Progenitor cell of endocrine pancreas (in vitro differentiated cells): ENCODE data around the gene FGF22. TPM values are rescaled to one million over a fixed set of nuclear protein-coding genes. Genes with fewer than 3 reads are reported as not detected.
A peak's percentile ranks its signal among the peaks of the same experiment; 100 is the strongest.
"Not testable (repeated sequence)": the region's sequence is repeated elsewhere in the genome, so short reads cannot be mapped to it uniquely, and the experiment has no call there.

ENCODE experiments used
- DNase-seq: peaks from one replicate; pipeline ENCODE4 v3.0.0; 2021; ENCODE audit warnings: low spot score; ENCODE audit not compliant: unreplicated experiment
- H3K27ac Mint-ChIP-seq: 2 replicates; pipeline ENCODE4 v1.8.0; 2021; ENCODE audit warnings: mild to moderate bottlenecking, moderate library complexity, mixed read lengths
- H3K27me3 Mint-ChIP-seq: 2 replicates; pipeline ENCODE4 v1.8.0; 2021; ENCODE audit warnings: mixed read lengths
- H3K36me3 Mint-ChIP-seq: 2 replicates; pipeline ENCODE4 v1.8.0; 2022; ENCODE audit warnings: mixed read lengths; ENCODE audit not compliant: insufficient read depth
- H3K4me1 Mint-ChIP-seq: 2 replicates; pipeline ENCODE4 v1.8.0; 2021; ENCODE audit warnings: low read depth, mixed read lengths
- H3K4me3 Mint-ChIP-seq: 2 replicates; pipeline ENCODE4 v1.8.0; 2021; ENCODE audit warnings: low read depth, mild to moderate bottlenecking, moderate library complexity, mixed read lengths
- H3K9me3 Mint-ChIP-seq: 2 replicates; pipeline ENCODE4 v1.8.0; 2021; ENCODE audit warnings: low read depth, mixed read lengths
- total RNA-seq: library from RNA; stranded (reverse); gene quantifications from 2 replicates; pipeline ENCODE4 v1.2.1, GENCODE V29; 2021
- TF ChIP-seq, protein P1 (sequence below): fragments of 200-600 bp; sonication (generic); IDR thresholded peaks from one replicate; pipeline ENCODE4 v1.5.0; 2021; ENCODE audit warnings: antibody characterized with exemption, mild to moderate bottlenecking; ENCODE audit not compliant: unreplicated experiment

Gene FGF22
- total RNA-seq, 1 donor from 2014 or later: 0.43 TPM

DNA sequence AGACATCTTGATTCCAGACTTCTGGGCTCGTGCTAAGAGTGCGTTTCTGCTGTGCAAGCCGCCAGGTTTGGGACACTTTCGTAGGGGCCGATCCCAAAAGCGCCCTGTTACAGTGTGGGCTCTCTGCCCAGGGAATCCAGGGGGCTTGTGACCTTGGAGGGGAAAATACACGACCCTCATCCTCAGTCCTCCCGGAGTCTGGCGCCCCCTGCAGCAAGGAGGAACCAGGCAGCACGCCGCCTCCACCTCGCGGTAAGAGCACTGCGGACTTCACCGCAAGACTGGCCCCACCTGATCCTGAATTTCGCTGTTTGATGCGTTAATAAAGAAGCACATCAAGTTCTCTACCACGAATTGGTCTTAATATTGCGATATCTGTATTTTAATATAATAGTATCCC is 11.5 kb upstream of the FGF22 start:
- no peak for DNase-seq
- peaks cover 1% of the 10 kb centered on the region for H3K4me1 Mint-ChIP-seq
- TF ChIP-seq, protein P1, sequence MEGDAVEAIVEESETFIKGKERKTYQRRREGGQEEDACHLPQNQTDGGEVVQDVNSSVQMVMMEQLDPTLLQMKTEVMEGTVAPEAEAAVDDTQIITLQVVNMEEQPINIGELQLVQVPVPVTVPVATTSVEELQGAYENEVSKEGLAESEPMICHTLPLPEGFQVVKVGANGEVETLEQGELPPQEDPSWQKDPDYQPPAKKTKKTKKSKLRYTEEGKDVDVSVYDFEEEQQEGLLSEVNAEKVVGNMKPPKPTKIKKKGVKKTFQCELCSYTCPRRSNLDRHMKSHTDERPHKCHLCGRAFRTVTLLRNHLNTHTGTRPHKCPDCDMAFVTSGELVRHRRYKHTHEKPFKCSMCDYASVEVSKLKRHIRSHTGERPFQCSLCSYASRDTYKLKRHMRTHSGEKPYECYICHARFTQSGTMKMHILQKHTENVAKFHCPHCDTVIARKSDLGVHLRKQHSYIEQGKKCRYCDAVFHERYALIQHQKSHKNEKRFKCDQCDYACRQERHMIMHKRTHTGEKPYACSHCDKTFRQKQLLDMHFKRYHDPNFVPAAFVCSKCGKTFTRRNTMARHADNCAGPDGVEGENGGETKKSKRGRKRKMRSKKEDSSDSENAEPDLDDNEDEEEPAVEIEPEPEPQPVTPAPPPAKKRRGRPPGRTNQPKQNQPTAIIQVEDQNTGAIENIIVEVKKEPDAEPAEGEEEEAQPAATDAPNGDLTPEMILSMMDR: peak; percentile 24
- H3K4me3 Mint-ChIP-seq: no peak overlapping the region
- peaks cover 14% of the 10 kb centered on the region for H3K36me3 Mint-ChIP-seq
- H3K27me3 Mint-ChIP-seq: no peaks in the 10 kb centered on the region
- no peak overlapping the region for H3K27ac Mint-ChIP-seq
- no peaks in the 10 kb centered on the region for H3K9me3 Mint-ChIP-seq

DNA sequence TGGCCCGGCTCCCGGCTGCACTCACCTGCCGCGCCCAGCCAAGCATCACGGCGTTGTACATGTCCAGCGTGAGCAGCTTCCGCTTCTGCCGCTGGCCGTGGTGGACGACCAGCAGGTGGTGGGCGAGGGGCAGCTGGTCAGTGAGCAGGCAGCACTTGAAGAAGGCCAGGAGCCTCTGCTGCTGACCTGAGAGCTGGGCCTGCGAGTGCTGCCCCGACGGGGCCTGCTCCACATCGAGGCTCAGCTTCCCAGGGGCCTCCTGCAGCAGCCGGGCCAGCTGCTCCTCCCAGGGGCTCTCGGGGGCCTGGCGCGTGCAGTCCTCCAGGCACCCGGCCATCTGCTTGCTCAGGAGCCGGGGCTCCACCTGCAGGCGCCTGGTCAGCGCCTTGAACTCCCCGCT is 10.2 kb upstream of the FGF22 start:
- not testable (repeated sequence) for H3K4me1 Mint-ChIP-seq, H3K4me3 Mint-ChIP-seq, H3K27me3 Mint-ChIP-seq, H3K9me3 Mint-ChIP-seq, H3K27ac Mint-ChIP-seq, DNase-seq
- H3K36me3 Mint-ChIP-seq: peaks cover 11% of the 10 kb centered on the region

DNA sequence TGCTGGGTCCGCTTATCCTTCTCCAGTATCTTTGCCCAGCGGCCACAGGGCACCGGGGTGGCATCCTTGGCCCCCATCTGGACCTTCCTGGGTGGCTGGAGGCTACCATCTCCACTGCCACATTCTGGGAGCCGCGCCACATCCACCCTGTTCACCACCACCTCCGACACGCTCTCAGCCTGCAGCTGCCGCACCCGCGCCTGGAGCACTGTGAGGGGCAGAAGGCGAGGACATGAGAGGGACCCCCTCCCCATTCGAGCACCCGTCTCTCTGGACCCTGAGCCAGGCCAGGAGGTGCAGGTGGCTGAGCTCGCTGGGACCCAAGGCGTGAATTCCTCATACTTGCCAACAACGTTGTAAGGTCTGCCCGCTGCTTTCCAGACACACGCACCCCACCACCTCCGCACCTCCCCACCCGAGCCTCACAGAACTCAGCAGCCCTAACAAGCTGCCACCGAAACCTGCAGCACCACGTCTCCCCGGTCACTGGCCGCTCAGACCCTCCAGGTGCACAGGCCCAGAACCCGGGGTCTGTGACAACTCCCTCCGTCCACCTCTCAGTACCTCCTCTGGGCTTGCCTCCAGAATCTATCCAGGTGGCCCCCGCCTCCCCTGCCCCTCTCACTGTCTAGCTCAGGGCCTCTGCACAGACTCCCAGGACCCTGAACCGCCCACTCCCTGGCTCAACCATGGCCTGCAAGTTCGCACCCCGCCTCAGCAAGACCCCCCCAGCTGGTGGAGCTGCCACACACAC is 9.5 kb upstream of the FGF22 start:
- Mint-ChIP-seq H3K36me3 (peaks cover 11% of the 10 kb centered on the region), H3K9me3 (no peaks in the 10 kb centered on the region), H3K27me3 (no peaks in the 10 kb centered on the region), H3K4me1 (peaks cover 6% of the 10 kb centered on the region), H3K27ac (no peak overlapping the region), H3K4me3 (no peak overlapping the region)
- no peak for DNase-seq
- TF ChIP-seq, protein P1: no peak

DNA sequence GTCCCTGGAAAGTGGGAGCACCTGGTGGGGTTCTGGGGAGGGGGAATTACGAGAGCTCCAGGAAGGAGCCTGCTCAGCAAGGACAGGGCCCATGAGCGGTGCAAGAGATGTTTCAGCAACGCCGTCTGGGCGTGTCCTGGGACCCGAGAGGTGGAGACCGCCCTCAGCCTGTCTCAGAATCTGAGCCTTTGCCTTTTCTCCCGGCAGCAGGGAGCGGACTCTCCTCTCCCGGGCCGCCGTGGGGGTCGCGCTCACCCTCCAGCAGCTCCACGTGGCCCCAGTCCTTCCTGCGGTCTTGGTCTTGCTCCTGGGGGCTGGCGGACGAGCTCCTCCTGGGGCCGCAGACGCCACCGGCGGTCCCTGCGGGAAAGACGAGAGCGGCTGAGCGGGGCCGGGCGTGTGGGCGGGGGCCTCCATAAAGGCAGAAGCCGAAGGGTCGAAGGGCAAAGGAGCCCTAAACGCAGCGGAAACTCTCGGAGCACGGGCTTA is 7.1 kb upstream of the FGF22 start:
- no peak for DNase-seq

DNA sequence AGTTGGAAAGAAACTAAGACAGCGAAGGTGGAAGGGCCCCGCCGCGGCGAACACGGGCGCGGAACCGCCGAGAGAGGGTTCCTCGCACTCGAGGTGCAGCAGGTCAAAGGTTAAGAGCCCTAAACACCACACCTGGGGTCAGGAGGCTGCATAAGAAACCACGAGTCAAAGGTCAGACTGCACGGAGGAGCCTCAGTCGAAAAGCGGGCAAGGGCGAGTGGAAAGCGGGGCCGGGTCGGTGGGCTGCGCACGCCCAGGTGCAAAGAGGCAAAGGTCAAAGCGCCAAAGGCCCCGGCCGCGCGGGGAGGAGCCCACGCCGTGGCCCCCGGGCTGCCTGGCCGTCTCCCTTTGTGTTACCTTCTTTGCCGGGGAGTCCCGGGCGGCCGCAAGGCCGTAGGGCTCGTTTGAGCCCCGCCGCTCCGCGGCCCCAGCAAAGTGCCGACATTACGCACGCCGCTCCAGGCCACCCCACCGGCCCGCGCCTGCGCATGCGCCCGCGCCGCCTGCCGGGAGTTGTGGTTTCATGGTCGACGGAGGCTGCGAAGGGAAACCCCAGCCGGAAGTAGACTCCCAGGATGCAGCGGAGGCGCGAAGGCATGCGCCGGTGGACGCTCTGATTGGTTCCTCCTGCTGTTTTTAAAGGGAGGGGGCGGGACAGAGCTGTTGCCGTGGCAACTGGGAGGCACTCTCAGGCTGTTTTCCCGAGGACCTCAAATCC is 6.5 kb upstream of the FGF22 start, which contains the start of gene POLRMT:
POLRMT (minus strand) TSS at position 470 of the 718 bp plus-strand sequence; CDS start at position 445, 25 bp downstream.
- DNase-seq: peak; percentile 94
- peaks cover 6% of the 10 kb centered on the region for H3K36me3 Mint-ChIP-seq
- peaks cover 10% of the 10 kb centered on the region for H3K27me3 Mint-ChIP-seq
- H3K4me3 Mint-ChIP-seq: peak within 1 kb of the TSS; percentile 97
- no peaks in the 10 kb centered on the region for H3K9me3 Mint-ChIP-seq
- H3K27ac Mint-ChIP-seq: peak within 1 kb of the TSS; percentile 97
- TF ChIP-seq, protein P1: no peak
- H3K4me1 Mint-ChIP-seq: peaks cover 6% of the 10 kb centered on the region

More for the DNA sequence above, 7.1 kb upstream of the FGF22 start:
- H3K36me3 Mint-ChIP-seq: peaks cover 7% of the 10 kb centered on the region
- TF ChIP-seq, protein P1: no peak
- no peaks in the 10 kb centered on the region for H3K9me3 Mint-ChIP-seq
- peaks cover 6% of the 10 kb centered on the region for H3K4me1 Mint-ChIP-seq
- H3K27ac Mint-ChIP-seq: peak overlapping the region; percentile 97
- peak overlapping the region; percentile 97 for H3K4me3 Mint-ChIP-seq
- H3K27me3 Mint-ChIP-seq: peaks cover 7% of the 10 kb centered on the region
